Activated T-cell treated with anti-CD3 and anti-CD28 coated beads, Interleukin-2, amount 50 U/mL, for 1 hour (primary cell): Measurements from ENCODE around the gene GNG7.

Experiments
- DNase-seq: peaks from one replicate; pipeline ENCODE4 v3.0.0-alpha.2; 2020

Gene GNG7

DNA sequence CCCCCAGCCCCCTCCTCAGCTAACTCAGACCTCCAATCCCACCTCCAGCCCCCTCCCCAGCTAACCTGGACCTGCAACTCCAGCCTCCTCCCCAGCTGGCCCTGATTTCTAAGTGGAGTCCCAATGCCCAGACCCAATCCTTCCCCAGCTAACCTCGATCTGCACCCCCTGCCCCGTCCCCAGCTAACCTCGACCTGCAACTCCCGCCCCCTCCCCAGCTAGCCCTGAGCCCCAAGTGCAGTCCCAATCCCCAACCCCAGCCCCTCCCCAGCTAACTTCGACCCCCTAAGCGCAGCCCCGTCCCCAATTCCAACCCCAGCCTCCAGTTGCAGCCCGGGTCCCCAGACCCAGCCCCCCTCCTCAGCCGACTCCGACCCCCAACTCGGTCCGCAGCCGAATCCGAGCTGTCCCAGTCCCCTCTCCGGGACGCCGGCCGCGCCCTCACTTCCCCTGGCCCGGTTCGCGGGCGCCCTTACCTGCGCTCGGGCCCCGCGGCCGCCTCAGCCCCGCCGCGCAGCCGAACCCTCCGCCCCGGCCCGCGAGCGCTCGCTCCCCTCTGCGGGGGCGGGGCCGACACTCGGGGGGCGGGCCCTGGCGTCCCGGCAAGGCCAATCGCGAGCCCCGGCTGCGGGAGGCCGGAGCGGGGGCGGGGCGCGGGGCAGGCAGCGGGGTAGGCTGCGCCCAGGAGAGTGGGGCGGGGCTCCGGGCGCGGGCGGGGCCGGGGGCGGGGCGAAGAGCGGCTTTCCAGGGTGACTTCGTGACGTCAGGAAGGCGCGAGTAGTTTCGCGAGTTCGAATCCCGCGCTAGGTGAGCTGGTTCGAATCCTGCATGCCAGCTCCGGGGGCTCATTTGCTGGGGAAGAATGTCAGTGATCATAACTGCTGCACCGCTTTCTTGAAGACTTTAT, at the start of gene GNG7:
GNG7 (minus strand) TSS at position 525 of the 907 bp plus-strand sequence. CDS start 182,006 bp downstream, outside the sequence.
- peak; percentile 97 for DNase-seq

DNA sequence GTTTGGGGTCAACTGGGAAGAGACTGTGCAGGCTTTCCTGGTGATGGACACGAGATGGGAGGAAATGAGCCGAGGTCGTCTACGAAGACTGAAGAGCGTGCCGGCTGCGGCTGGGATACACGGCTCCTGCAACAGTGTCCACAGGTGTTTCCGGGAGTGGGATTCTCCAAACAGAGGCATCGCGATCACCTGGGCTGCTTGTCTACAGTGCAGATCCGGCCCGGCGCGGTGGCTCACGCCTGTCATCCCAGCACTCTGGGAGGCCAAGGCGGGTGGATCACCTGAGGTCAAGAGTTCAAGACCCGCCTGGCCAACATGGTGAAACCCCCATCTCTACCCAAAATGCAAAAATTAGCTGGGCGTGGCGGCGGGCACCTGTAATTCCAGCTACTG, 48.9 kb upstream of the GNG7 start:
- no peak for DNase-seq

DNA sequence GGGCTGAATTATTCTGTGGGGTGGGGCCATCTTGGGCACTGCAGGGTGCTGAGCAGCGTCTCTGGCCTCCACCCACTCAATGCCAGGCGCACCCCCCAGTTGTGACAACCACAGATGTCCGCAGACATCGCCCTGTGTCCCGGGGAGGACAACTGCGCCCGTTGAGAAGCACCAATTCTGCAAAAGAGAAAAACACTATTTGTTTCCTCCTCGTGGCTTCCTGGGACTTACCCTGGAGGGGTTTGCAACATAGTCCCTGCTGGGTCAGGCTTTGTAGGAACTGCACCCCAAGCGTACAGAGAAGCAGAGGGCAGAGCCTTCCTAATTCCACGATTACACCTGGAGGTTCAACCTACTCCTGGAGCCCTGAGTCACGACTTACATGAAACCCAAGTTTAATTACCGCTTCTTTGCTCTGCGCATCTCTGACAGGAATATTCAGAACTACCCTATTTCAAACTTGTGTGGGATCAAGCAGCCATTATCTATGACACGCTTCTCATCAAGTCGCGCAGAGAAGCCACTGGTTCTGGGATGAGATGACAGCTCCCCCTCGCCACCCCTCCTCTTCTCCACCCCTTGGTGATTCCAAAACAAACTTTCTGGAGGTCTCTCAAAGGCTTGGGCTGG, 48.4 kb upstream of the GNG7 start:
- DNase-seq, result no peak

DNA sequence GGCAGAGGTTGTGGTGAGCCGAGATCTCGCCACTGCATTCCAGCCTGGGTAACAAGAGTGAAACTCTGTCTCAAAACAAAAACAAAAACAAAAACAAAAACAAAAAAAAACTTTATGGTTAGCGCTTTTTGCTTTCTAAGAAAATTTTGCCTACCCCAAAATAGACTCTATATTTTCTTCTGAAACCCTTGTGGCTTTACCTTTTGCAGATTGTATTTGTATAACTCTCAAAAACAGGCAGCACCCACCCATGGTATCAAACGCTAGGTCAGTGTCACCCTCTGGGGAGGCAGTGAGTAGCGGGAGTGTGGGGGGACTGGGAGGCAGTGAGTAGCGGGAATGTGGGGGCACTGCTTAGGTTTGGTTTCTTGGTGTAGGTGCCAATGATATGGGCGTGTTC, 44.9 kb upstream of the GNG7 start:
- no peak for DNase-seq

DNA sequence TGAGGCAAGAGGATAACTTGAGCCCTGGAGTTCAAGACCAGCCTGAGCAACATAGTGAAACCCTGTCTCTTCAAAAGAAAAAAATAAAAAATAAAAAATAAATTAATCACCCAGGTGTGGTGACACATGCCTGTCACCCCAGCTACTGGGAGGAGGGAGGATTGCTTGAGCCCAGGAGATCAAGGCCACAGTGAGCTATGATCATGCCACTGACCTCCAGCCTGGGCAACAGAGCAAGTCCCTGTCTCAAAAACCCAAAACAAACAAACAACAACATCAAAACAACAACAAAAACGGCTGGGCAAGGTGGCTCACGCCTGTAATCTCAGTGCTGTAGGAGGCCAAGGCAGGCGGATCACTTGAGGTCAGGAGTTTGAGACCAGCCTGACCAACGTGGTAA, 41.6 kb upstream of the GNG7 start:
- DNase-seq, result no peak

DNA sequence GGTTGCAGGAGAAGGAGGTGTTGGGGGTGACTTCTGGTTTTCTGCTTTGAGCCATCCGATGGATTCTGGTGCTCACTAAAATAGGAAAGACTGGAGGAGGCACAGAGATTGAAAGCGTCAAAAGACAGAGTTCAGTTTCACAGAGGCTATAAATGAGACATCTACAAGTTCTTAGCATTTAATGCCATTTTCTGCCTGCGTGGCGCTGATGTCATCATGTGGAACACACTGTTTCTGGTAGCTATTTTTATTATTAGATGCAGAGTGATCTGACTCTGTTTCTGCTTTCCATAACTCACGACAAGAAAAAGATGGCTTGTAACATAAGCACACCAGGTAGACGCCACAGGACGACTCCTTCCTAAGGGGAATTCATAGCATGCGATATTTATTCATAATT, 40.6 kb upstream of the GNG7 start:
- no peak for DNase-seq

DNA sequence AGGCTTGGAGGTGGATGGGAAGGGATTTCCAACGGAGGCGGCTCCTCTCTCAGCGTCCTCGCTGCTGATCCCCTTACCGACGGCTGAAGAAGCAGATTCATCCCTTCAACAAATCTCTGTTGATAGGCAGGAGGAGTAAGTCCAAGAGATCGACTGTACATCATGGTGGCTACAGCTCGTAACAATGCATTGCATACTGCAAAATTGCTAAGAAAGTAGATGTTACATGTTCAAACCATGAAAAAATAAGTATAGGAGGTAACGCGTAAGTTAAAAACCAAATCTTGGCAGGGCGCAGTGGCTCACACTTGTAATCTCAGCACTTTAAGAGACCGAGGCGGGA, 37.8 kb upstream of the GNG7 start:
- DNase-seq, result no peak

DNA sequence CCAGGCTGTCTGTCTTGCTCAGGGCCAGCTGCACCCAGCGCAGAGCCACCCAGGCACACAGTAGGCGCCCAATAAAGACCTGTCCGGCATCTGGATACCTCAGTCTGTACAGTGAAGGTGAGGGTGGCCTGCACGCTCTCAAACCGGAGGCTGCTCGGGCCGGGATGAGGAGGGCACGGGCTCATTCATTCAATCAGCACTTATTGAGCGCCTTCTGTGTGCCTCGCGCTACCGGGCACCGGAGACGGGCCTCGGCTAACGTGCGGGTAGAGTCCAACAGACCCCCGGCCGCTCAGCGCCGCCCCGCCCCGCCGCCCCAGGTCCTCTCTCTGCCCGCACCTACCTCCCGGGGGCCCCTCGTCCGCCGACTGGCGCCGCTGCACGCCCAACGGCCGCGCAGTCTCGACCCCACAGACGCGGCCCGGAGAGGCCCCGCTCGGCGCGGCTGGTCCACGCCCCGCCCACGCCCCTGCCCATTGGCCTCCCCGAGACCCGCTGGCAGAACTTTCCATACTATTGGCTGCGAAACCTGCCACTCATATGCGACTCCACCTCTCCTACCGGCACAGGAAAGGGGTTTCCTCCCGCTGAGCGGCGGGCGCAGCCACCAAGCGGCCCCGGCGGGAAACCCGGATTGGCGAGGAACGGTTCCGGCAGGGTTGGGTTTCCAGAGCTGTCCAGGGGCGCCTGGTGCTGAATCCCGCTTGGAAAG, 37.3 kb upstream of the GNG7 start, which contains the start of gene SLC39A3:
SLC39A3 (minus strand) TSS at position 416 of the 712 bp plus-strand sequence. CDS start 2,760 bp downstream, outside the sequence.
- peak; percentile 97 for DNase-seq

DNA sequence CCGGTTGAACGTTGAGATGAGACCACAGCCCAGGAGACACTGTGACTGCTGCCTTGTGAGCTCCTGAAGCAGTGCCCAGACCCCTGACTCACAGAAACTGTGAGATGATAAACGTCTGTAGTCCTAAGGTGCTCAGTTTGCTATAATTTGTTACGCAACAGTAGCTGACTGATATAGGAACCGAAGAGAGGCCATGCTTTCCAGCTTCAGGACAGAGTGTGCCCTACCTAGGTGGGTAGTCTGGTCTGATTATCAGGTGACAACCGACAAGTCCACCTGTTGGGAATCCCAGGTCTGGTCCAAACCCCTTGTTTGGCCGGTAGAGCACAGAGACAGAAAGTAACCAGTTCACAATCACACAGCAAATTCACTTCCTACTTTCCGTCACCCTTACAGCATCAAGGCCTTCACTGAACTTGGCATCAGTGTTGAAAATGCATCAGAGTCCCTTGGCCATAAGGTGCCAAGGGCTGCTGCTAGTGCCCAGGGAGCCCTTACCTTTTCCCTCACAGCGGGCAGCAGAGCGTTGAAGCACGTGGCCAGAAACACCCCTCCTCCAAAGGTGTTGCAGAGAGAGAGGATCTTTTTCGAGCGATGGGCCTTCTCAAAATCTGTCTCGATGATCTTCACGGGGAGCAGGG, 34.2 kb upstream of the GNG7 start:
- no peak for DNase-seq

DNA sequence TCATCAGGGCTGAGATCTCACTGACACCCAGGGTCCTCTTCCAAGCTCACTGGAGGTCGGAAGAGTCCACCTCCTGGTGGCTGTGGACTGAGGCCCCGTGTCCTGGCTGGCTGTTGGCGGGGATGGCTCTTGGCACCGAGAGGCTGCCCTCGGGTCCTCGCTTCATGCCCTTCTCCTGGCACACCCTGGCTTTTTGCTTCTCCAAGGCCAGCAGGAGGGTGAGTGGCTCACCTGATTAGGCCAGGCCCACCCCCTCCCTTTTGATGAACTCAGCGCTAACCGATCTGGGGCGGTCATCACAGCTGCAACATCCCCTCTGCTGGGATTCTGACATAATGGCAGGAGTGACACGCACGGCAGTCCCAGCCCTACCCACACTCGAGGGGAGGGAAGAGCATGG, 32.9 kb upstream of the GNG7 start:
- no peak for DNase-seq

DNA sequence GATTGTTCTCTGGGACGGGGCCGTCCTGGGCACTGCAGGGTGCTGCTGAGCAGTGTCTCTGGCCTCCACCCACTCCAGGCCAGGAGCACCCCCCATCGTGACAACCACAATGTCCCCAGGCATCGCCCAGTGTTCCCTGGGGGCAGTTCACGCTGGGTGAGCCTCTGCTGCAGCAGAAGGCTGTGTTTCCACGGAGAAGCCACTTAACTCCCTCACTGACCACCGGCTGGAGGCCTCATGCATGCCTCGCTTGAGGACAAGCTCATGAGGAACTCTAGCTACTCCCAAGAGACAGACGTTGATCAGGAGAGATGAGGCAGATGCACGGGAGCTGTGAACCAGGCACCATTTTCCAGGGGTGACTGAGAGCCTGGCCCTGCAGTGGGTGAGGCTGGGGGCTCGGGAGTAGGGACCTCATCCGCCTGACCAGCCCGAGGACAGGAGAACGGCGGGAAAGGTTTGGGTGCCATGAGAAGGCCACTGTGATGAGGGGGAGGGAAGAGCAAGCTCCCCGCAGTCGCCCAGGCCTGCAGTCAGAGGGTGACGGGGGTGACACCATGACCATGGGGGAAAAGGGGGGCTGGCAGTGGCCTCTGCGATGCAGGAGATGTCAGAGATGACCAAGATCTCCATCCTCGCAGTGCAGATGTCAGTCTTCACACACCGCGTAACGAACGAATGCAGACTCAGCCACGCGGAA, 32.2 kb upstream of the GNG7 start:
- DNase-seq, result no peak

DNA sequence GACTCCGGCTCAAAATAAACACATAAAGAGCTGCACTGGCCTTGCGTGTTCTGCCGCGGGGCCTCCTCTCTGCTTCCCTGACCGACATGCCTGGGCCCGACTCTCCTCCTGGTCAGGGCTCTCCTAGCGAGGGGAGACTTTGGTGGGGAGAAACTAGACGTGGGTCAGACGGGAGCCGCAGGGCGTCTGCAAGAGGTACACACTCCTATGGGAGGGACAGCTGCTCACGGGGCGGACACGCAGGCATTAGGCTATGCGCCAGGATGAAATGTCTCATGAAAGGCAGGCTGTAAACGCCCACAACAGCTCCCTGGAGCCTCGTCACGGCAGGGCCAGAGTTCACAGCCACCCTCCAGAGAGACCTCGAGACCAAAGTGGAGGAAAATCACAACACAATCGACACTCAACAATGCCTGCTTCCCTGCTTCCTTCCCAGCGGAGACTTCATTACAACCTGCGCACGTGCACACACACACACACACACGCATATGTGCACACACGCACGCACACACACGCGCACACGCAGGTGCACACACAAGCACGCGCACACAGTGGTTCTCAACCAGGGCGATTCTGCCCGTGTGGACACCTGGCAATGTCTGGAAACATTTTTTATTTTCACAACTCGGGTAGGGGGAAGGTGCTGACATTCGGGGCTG, 31.6 kb upstream of the GNG7 start:
- no peak for DNase-seq

DNA sequence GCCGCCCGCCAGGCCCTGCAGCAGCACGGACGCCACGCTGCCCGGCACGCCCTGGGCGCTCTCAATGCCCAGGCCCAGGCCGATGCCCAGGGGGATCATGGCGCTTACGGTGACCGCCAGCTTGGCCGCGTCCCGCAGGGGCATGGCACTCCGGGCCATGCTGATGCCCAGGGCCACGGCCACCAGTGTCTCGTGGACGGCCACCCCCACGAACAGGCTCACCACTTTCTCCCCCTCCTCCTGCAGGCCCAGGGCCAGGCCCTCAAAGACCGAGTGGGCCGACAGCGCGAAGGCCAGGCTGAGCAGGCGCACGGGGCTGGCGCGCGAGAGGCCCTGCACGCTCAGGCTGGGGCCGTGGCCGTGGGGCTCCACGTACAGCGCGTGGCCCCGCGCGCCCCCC, 30.4 kb upstream of the GNG7 start:
- DNase-seq, result no peak

DNA sequence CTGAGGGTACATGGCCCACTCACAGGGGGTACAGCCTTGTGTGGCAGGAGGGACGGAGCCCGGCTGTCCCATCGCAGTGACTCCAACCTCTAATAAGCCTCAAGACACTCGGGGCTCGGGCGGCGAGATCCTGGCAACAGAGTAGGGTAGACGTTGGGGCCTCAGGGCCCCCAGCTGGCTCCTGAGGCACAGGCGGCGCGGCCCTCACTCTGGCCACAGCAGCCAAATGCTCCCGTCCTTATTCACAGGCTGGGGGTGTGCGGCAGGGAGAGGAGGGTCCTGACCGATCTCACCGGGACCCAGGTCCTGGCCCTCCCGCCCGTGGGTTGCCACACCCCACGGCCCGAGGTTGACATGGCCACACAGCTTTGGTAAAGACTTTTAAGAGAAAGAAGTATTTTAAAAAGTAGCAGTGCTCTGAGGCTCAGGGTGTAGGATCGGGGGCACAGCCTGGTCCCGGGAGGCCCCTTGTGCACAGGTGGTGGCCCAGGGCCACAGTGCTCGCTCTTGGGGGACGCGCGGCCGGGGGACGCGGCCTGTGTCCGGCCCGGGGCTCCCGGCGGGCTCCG, 29.7 kb upstream of the GNG7 start:
- DNase-seq, result no peak

DNA sequence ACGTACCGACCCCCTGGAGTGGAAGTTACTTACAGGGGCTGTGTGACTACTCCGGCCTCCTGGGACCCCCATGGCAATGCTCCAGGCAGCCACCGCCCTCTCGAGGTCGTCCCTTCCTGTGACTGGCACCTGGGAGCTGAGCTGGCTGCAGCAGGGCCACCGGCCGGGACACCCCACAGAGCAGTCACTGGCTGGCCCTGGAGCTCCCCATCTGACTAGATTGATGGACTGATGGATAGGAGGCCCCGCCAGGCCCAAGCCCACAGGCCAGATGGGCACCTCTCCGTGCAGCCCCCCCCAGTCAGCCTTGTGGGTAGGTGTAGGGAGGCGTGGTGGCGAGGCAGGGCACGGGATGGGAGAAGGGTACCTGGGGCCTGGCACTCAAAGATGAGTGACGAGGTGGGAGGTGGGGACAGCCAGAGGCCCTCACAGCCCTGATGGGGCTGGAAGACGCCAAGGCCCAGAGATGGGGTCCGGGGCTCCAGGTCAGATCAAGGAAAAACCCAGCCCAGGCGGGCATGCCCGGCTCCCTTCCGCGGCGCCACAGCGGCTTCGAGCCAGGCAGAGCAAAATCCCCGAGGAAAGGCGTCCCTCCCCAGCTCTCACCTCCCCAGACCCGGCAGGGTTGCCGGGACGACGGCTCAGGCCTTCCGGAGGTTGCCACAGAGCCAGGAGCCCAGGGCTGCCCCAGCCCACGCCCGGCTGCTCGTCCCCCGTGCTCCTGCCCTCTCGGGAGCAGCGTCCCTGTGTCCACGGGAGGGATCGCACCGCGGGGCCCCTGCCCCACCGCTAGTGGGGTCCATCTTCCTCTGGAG, 28.9 kb upstream of the GNG7 start:
- DNase-seq, result no peak

DNA sequence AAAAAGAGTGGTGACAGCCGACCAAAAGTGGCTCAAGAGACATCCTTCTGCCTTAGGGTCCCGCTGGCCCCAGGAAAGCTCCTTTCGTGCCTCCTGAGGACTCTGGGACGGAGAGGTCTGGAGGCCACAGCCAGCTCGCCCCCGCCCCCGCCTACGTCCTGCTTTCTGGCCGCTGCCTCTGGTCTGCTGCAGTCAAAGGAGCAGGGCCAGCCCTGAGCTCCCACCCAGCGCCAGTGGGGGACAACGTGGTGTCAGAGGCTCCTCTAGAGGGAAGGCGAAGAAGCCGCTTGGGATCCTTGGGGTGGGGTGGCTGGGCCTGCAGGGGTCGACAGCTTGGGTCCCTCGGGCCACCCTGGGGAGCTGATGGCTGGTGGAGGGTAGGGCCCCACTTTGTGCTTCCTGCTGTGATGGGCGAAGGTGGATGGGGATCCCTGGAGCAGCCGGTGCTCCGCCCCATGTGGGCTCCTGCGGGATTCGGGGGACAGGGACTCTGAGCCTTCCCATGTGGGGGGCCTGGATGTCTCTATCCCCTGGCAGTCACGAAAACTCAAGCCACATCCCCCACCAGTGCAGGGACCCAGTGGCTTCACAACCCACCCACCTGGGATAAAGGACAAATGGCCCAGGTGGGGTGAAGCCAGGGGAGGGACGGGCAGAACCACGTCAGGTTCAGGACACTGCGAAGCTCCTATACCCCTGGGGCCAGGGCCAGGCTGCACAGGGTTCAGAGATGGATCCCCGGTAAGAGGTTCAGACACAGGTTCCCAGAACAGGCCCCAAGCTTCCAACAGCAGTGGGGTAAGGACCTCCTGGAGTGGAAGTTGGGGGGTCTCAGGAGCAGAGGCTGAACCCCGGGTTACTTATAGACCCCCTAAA, 27.7 kb upstream of the GNG7 start:
- DNase-seq, result no peak

DNA sequence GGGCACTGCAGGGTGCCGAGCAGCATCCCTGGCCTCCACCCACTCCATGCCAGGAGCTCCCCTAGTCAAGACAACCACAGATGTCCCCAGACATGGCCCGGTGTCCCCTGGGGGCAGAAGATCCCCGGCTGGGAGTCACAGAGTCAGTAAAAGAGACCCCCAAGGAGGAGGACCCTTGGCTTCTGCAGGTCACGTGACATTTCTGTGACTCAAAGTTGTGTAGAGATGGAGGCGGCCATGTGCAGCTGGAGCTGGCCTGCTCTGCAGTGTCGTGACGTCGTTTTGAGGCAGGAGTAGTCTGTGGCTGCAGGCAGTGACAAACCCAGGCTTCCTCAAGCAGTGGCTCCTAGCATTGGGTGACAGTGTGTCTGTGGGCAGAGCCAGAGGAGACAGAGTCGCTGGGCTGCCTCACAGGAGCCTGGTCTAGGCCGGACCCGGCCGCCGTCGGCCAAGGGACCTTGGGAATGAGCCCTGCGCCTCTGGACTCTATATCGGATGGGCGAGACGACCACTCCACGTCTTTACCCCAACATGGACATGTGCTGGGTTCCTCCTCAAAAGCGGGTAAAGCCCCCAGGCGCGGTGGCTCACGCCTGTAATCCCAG, 26.4 kb upstream of the GNG7 start:
- DNase-seq, result no peak

DNA sequence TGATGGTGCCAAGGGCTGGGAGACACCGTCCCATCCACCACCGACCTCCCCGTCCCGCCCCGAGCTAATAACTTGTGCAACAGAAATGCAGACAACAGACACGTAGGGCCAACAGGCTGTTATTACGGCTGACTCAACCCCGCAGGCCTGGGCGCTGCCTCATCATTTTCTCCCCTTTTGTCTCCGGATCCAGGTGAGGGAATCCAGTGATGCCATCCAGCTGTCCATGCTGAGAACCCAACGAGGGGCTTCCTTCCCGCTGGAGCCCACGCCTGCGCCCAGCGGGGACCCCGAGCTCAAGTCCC, 25.1 kb upstream of the GNG7 start:
- DNase-seq, result no peak

DNA sequence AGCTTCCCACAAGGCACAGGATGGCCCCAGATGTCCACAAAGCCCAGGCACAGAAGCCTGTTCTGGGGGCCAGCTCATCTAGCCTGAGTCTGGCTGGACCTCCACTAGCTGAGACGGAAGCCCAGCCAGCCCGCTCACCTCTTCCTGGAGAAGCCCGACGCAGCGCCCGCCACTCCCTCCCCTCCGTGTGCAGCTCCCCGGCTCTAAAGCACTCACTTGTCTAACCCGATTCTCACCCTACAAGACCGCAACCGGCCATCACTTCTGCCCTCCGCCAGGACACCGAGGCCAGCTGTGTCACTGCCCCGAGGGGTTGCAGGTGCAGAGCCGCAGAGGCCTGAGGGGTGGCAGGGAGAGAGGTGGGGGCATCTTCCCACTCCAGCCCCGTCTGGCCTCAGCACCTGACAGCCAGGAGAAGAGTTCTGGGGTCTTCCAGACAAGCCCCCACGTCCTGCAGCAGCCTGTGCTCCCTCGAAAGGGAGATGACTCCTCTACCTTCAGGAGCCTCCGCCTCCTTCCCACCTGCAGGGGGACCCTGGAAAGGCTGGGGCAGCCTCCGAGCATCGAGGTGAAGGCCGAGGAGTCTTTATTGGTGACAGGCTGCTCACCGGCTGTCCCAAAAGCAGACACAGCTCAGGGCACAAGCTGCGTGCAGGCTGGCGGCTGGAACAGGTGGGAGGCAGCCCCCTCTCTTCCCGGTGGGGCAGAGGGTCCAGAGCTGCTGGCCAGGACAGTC, 24.6 kb upstream of the GNG7 start:
- no peak for DNase-seq
